Lower leg skin (tissue), 4 donors: ENCODE measurements around the gene DNAL4. TPM values are rescaled to one million over a fixed set of nuclear protein-coding genes. Genes with fewer than 3 reads are reported as not detected.
"Not testable (repeated sequence)": the region's sequence is repeated elsewhere in the genome, so short reads cannot be mapped to it uniquely, and the experiment has no call there.

Experiments
- DNase-seq, 2 donors: peaks; one replicate each; pipeline ENCODE4 v3.0.0-alpha.2; 2019; ENCODE audit warnings: low spot score in 2 of 2
- H3K4me3 ChIP-seq: fragments of 200-600 bp; sonication (generic); 2 replicates; pipeline ENCODE4 v1.5.1; 2017; ENCODE audit warnings: mild to moderate bottlenecking, low read depth; ENCODE audit not compliant: poor library complexity, severe bottlenecking
- CTCF ChIP-seq, 3 donors: fragments of 450-650 bp; IDR thresholded peaks; one replicate each; pipeline ENCODE4 v1.5.1; 2016; ENCODE audit warnings: antibody characterized with exemption in 3 of 3, mild to moderate bottlenecking in 3 of 3, moderate library complexity in 2 of 3
- POLR2A ChIP-seq, 2 donors: fragments of 450-650 bp; IDR thresholded peaks; one replicate each; pipeline ENCODE4 v1.6.1; 2016 to 2017; ENCODE audit warnings: antibody characterized with exemption in 2 of 2, mild to moderate bottlenecking in 1 of 2, moderate library complexity in 1 of 2
- WGBS, 2 donors: methylation state at CpG; one replicate each; pipeline ENCODE4 v1.1.5; 2018; 5-methylcytosine and 5-hydroxymethylcytosine counted together
- intact Hi-C: fragments of 100-400 bp; cut with DNase I; formaldehyde crosslinking; loops from one replicate; pipeline ENCODE4 v1.15.0; 2023; ENCODE audit warnings: low total_unique reads
- total RNA-seq, 4 donors: library from RNA; depleted of rRNA; stranded (reverse); fragments of >200 nt; gene quantifications; one replicate each; pipeline ENCODE4 v1.1.0, GENCODE V29; 2016

Gene DNAL4
- total RNA-seq, 4 donors from 2014 or later = 15.3 to 24.2 (median 23.7) TPM

GRCh38 chr22:38820020-38820419 lies 26.1 kb upstream of the DNAL4 start:
- no peak overlapping the region for H3K4me3 ChIP-seq
- DNase-seq = no peak
- intact Hi-C loops = no loop called here
- 85 to 88% methylated on average over 8 of the region's 8 CpGs for WGBS, 2 donors
- TF ChIP-seq CTCF (IDR thresholded peaks at IDR 0.05) (no peak), POLR2A (IDR thresholded peaks at IDR 0.05) (no peak)

GRCh38 chr22:38819387-38819940 lies 25.5 kb upstream of the DNAL4 start:
- no peak for TF ChIP-seq POLR2A (IDR thresholded peaks at IDR 0.05)
- no peak for TF ChIP-seq CTCF (IDR thresholded peaks at IDR 0.05)

GRCh38 chr22:38817196-38817595 lies 23.3 kb upstream of the DNAL4 start:
- TF ChIP-seq CTCF (IDR thresholded peaks at IDR 0.05) (no peak), POLR2A (IDR thresholded peaks at IDR 0.05) (no peak)
- WGBS, 2 donors = 88 to 89% methylated on average over 6 of the region's 6 CpGs
- no peak for DNase-seq
- no peak overlapping the region for H3K4me3 ChIP-seq
- intact Hi-C loops = no loop called here

More at GRCh38 chr22:38819387-38819940, 25.5 kb upstream of the DNAL4 start:
- intact Hi-C loops = no loop called here
- WGBS, 2 donors = 77 to 87% methylated on average over 10 of the region's 10 CpGs
- no peak overlapping the region for H3K4me3 ChIP-seq
- DNase-seq = no peak

- intact Hi-C loops = no loop called here
- WGBS, 2 donors = 50 to 75% methylated on average over 1 of the region's 1 CpG
- TF ChIP-seq CTCF (IDR thresholded peaks at IDR 0.05) = no peak
- TF ChIP-seq POLR2A (IDR thresholded peaks at IDR 0.05) = no peak
- H3K4me3 ChIP-seq = no peak overlapping the region
- no peak for DNase-seq
These were observed 21.9 kb upstream of the DNAL4 start for GRCh38 chr22:38815842-38816241.

GRCh38 chr22:38811241-38811640 lies 17.3 kb upstream of the DNAL4 start:
- WGBS, 2 donors = 83 to 88% methylated on average over 2 of the region's 2 CpGs
- TF ChIP-seq POLR2A (IDR thresholded peaks at IDR 0.05) = no peak
- no peak for TF ChIP-seq CTCF (IDR thresholded peaks at IDR 0.05)
- no peak for DNase-seq
- no peak overlapping the region for H3K4me3 ChIP-seq
- intact Hi-C loops = no loop called here

GRCh38 chr22:38805041-38805593 lies 11.2 kb upstream of the DNAL4 start:
- H3K4me3 ChIP-seq, DNase-seq, intact Hi-C loops: not testable (repeated sequence)
- 72 to 77% methylated on average over 8 of the region's 8 CpGs for WGBS, 2 donors
